ENCODE measurements around the gene IRF2.
"Not testable (repeated sequence)": the region's sequence is repeated elsewhere in the genome, so short reads cannot be mapped to it uniquely, and the experiment has no call there.

The IRF2 gene

GRCh38 chr4:184376923-184377322 lies 97.4 kb downstream of the IRF2 start:
- no peak for ATAC-seq
- TF ChIP-seq ARNTL (CRISPR knock-in tag; IDR thresholded peaks at IDR 0.05; ENCODE audit: borderline replicate concordance, low read depth) (no peak), TCF4 (CRISPR knock-in tag; IDR thresholded peaks at IDR 0.05; ENCODE audit: borderline replicate concordance) (no peak), ESRRG (CRISPR knock-in tag; IDR thresholded peaks at IDR 0.05) (no peak), CSDC2 (CRISPR knock-in tag; IDR thresholded peaks at IDR 0.05) (no peak), ZNF565 (CRISPR knock-in tag; conservative IDR thresholded peaks at IDR 0.05; ENCODE audit: low read depth) (no peak), ZNF8 (CRISPR knock-in tag; IDR thresholded peaks at IDR 0.05) (no peak), RARB (CRISPR knock-in tag; IDR thresholded peaks at IDR 0.05) (no peak), ZFP3 (CRISPR knock-in tag; IDR thresholded peaks at IDR 0.05) (no peak), CSRNP3 (CRISPR knock-in tag; IDR thresholded peaks at IDR 0.05) (no peak), ZNF70 (CRISPR knock-in tag; IDR thresholded peaks at IDR 0.05) (no peak), ZFP30 (CRISPR knock-in tag; IDR thresholded peaks at IDR 0.05) (no peak), OSR1 (CRISPR knock-in tag; IDR thresholded peaks at IDR 0.05) (no peak), PATZ1 (CRISPR knock-in tag; IDR thresholded peaks at IDR 0.05; ENCODE audit: borderline replicate concordance) (no peak), TSHZ2 (CRISPR knock-in tag; IDR thresholded peaks at IDR 0.05) (no peak)

- TF ChIP-seq BACH2 (CRISPR knock-in tag; IDR thresholded peaks at IDR 0.05; ENCODE audit: borderline replicate concordance) (no peak), TCF4 (CRISPR knock-in tag; IDR thresholded peaks at IDR 0.05; ENCODE audit: borderline replicate concordance) (no peak), ZNF8 (CRISPR knock-in tag; IDR thresholded peaks at IDR 0.05) (no peak), CREB5 (CRISPR knock-in tag; IDR thresholded peaks at IDR 0.05; ENCODE audit: low read depth) (no peak), TSHZ2 (CRISPR knock-in tag; IDR thresholded peaks at IDR 0.05) (no peak), ARNTL (CRISPR knock-in tag; IDR thresholded peaks at IDR 0.05; ENCODE audit: borderline replicate concordance, low read depth) (no peak), RARB (CRISPR knock-in tag; IDR thresholded peaks at IDR 0.05) (no peak), GLIS3 (CRISPR knock-in tag; IDR thresholded peaks at IDR 0.05) (no peak), ZFP3 (CRISPR knock-in tag; IDR thresholded peaks at IDR 0.05) (no peak), OSR1 (CRISPR knock-in tag; IDR thresholded peaks at IDR 0.05) (no peak), PPARA (CRISPR knock-in tag; IDR thresholded peaks at IDR 0.05; ENCODE audit: borderline replicate concordance) (no peak), ZNF565 (CRISPR knock-in tag; conservative IDR thresholded peaks at IDR 0.05; ENCODE audit: low read depth) (no peak)
- ATAC-seq, result no peak
These were observed 98.1 kb downstream of the IRF2 start for GRCh38 chr4:184376126-184376838.

- not testable (repeated sequence) for ATAC-seq
These were observed 98.7 kb downstream of the IRF2 start for GRCh38 chr4:184375623-184376022.
